HG02763 (cell line): Measurements from ENCODE around the gene SMS.
A peak's percentile ranks its signal among the peaks of the same experiment; 100 is the strongest.

Experiments used
- ATAC-seq: cut with Tn5 transposase; IDR thresholded peaks from one replicate; pipeline ENCODE4 v1.9.1; 2021; ENCODE audit warnings: mild to moderate bottlenecking, moderate library complexity; ENCODE audit not compliant: unreplicated experiment

Gene SMS

GRCh38 chrX:21940356-21940829 lies at the start of gene SMS:
TSS of gene SMS (plus strand) at chrX:21940709. CDS start at chrX:21940825, 116 bp downstream.
- peak; percentile 76 for ATAC-seq

DNA sequence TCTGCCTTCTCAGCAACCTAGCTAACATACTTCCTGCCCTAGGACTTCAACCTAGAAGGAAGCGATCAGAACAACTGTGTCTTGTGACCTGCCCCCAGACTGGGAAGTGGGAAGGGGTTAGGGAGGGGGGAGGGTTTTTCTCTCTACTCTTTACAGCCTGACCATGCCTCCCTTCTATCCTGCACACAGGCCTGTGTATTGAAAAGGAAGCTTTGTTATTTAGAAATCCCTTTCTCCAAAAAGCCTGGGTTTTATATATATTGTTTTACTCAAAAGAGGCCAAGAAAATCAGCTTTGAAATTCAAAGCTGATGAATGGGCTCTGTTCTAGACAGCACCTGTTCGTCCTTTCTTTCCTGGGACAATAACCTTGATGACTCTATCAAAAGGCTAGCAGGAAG lies 35.2 kb upstream of the SMS start:
- ATAC-seq = no peak

DNA sequence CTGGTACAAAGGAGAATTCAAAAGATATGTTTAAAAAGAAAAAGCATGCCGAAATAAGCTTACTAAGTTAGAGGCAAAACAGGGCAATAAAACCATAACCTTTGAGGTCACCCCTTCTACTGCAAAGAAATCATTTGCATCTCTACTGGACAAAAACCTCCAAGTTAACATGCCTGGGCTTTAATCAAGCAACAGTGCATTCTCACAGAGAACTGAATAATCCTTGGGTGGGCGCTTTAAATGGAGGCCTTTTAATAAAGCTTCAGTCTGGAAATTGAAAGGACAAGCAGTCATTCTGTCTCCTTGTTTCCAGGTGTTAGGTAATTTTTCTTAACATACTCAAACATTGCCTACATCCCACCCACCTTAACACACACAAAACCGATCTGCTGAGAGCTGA lies 34.6 kb upstream of the SMS start:
- ATAC-seq = no peak

GRCh38 chrX:21907260-21907659 lies 33.2 kb upstream of the SMS start:
- no peak for ATAC-seq

- no peak for ATAC-seq
Measured at GRCh38 chrX:21911481-21911880, 29.0 kb upstream of the SMS start.

GRCh38 chrX:21912220-21912619 lies 28.3 kb upstream of the SMS start:
- no peak for ATAC-seq

DNA sequence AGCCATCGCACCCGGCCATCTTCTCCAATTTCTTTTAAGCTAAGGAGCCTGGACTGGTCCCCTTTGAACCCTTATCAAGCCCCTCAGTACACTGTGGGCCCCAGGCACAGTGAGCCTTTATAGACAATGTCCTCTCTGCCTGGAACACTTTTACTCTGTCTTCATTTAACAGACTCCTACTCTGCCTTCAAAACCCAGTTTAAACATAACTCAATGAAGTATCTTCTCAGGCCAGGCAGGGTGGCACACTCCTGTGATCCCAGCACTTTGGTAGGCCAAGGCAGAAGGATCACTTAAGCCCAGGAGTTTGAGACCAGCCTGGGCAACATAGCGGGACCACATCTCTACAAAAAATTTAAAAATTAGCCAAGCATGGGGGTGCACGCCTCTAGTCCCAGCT lies 27.5 kb upstream of the SMS start:
- no peak for ATAC-seq

DNA sequence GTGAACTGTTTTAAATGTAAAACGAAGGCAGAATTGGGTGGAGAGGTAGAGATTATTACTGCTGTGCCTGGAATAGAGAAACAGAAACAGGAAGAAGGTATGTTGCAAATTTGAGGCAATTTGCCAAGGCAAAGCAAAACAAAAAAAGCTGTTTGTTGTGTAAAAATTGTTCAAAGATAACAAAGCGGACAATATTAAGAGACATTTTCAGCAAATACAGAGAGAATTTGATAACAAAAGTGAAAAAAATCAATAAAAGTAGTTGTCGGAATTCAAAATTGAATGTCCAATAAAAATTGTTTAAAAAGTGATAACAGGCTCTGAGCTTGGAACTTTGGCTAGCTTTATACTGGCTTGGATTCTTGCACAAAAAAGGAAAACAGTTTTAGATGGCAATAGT lies 14.4 kb upstream of the SMS start:
- no peak for ATAC-seq

DNA sequence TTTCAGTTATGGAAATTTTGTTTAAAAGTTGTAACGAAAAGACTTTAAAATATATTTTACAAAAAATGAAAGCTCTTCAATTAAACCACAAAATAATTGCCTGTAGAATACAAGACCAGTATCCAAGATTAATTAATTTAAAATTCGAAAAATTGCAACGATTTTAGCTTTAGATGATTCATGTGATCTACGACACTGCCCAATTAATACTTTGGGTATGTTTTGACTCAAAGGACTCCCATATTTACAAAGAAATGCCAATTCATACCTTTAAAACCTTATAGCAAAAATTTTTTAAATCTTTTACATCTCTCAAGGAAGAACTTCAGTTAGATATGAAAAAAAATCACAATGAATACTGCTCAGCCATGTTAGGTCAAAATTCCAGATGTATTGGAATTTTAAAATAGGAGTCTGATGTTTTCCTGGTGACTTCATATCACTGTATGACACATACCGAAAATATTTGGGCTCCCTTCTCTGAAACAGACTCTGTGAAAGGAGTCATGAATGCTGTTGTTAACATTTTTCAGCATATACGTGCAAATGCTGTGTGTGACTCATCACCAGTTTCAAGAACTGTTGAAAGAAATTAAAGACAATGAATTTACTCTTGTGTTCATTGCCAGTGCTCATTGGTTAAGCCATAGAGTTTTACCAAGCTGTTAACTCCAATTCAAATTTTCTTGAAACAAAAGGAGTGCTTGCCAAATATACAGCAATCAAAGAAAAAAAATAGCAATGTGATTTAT lies 13.8 kb upstream of the SMS start:
- ATAC-seq = no peak

- no peak for ATAC-seq
Measured at GRCh38 chrX:21929209-21929608, 11.3 kb upstream of the SMS start.

DNA sequence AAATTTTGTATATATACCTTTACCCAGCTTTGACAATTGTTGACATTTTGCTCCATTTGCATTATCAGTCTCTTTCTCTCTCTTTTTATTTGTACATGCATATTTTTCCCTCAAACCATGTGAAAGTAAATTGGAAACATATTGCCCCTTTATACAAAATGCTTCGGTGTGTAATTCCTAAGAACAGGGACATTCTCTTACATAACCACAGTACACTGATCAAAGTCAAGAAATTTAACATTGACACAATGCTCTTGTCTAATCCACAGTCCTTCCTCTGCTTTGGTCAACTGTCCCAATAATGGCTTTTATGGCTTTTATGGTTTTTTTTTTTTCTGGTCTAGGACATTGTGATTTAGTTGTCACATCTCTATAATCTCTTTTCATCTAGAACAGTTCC lies 9.5 kb upstream of the SMS start:
- ATAC-seq = no peak

DNA sequence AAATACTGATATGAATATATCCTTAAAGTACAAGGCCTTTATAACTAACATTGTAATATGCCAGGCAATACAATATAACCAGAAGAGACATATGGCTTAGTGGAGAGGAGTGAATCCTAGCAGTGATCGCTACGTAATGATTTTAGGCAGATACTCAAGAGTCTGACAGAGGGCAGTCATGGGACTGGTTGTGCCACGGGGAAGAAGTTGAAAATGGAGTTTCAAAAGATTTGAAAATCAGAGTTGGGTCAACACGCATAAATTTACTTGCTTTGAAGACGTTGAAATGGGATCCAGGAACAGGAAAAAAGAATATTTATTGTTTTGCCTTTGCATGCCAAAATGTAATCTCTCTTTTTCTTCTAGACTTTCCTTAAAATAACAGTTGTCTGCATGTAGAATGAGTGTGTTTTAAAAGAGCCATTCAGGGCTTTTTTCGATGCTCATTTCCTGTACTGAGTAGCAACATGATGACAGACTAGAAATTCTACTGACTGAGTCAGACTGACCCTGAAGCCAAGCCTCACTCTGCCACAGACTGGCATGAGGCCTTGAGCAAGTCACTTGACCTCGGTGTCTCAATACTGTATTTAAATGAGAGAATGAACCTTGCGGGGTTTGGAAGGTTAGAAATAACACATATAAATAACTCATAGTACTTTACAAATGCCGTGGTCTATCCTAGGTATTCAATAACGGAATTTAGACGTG lies 8.1 kb upstream of the SMS start:
- no peak for ATAC-seq

- ATAC-seq = no peak
Measured at GRCh38 chrX:21933077-21933476, 7.4 kb upstream of the SMS start.

DNA sequence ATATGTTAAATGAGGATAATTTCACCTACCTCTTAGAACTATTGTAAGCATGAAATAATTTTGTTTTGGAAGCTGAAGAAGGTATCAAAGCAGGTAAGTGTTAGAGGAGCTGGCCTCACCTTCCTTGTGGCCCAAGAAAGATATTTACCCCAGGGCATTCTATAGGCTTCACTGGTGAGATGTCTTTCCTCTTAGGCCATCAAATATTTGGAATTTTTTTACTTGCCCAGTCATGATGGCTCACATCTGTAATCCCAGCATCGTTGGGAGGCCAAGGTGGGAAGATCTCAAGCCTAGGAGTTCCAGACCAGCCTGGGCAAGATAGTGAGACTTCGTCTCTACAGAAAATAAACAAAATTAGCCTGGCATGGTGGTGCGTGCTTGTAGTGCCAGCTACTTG lies 6.1 kb upstream of the SMS start:
- no peak for ATAC-seq

DNA sequence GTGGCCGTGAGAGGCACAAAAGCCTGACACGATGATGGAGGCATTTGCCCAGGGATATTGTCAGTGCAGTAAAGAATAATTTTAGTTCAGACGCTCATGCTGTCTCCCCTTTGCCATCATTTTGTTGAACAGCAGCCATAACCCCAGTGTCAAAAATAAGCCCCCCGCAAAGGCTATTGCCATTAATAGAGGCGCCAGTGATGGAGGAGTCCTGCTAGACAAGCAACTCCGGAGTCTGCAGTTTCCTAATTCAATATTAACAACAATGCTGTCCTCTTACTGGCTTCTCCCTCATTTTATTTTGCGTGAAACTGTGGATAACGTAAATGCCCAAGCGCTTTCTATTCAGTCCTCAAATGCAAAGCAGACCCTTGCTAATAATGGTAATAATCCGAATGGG lies 603 bp upstream of the SMS start:
- ATAC-seq = no peak

DNA sequence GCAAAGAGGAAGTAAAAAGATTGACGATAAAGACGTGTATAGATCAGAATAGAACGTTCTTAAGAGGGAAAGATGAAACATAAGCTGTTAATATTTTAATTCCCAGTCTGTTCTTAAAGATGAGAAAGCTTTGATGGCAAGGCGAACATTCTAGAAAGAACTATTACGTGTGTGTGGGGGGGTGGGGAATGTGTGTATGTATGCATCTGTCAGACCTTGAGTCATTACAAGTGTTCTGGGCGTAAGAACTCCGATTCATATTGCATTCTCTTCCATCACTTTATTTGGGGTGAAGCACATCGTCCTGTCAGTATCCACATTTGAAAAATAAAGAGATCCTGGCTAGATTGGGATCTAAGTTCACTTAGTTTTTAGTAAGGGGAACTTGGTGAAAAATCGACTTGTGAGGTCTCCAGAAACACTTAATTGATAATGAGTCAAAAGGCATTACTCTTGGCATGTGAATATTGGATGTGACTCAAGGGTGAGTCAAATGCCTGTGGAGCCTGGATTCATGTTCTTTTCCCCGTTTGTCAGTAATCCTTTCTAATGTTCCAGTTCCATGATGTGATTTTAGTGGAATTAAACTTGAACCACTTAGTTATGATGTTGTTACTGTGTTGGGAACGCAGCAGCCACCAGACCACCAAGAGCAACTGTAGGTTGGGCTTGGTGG lies 3.1 kb downstream of the SMS start:
- no peak for ATAC-seq

- ATAC-seq = no peak
Measured at GRCh38 chrX:21944136-21944615, 3.7 kb downstream of the SMS start.

- no peak for ATAC-seq
Measured at GRCh38 chrX:21946925-21947641, 6.6 kb downstream of the SMS start.

DNA sequence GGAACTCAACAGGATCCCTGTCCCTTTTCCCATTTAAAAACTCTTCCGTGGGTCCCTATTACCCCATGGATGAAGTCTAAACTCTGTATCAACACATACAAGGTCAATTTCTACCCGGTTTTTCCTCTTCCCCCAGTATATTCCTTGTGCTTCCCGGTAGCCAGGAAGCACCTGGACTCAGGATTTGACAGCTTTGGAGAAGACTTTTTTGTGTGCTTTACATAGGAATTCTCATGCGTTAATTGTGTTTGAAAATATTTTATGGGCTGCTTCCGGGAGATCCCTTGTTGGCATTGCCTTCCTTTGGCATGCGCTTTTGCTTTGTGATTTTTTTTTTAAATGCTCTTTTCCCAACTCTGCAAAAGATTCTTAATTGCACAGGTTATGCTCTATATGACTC lies 7.2 kb downstream of the SMS start:
- no peak for ATAC-seq

GRCh38 chrX:21948897-21949578 lies 8.5 kb downstream of the SMS start:
- no peak for ATAC-seq

GRCh38 chrX:21949689-21950088 lies 9.2 kb downstream of the SMS start:
- ATAC-seq = no peak
